Erythroblast (primary cell): ENCODE results near the gene TNNI2.
A peak's percentile ranks its signal among the peaks of the same experiment; 100 is the strongest.
"Not testable (repeated sequence)": the region's sequence is repeated elsewhere in the genome, so short reads cannot be mapped to it uniquely, and the experiment has no call there.

Experiments
- DNase-seq, 2 experiments: peaks; one replicate each; lab custom pipeline; 2025; lab: John Stamatoyannopoulos, UW
- GATA1 ChIP-seq: IDR thresholded peaks from 2 replicates; pipeline ENCODE4 v1.6.1; 2011; ENCODE audit warnings: low read depth, mild to moderate bottlenecking, control low read depth, low read length, moderate library complexity
- POLR2A ChIP-seq: IDR thresholded peaks from 2 replicates; pipeline ENCODE4 v1.6.1; 2011; ENCODE audit warnings: mild to moderate bottlenecking, low read length

The TNNI2 gene

GRCh38 chr11:1878137-1879031, 39.6 kb downstream of the TNNI2 start:
- TF ChIP-seq POLR2A (no peak), GATA1 (no peak)
- no peak for DNase-seq

DNA sequence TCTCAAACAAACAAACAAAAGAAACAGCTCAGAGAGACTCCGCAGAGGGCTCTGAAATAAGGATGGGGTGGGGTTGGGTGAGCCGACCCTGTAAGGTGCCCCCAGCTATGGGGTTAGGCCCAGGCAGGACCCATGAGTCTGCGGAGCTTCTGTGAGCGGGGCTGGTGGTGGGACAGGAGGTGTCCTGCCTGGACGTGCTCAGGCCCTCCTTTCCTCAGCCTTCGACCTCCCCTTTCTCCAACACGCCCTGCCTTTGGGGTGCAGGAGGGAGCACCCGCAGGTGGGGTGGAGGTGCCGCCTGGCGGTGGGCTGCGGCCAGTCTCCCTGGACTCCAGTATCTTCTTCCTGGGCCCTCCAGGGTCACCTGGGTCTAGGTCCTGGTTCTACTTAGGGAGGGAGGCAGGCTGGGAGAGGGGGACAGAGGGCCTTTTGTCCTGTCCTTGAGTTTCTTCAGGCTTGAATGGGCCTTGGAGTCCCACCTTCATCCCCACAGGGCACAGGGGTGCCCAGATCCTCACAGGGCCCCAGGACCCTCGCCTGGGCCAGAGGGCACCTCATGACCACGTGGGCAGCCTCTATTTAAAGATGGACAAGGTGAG, 40.7 kb downstream of the TNNI2 start:
- TF ChIP-seq GATA1: no peak
- TF ChIP-seq POLR2A: no peak
- DNase-seq: no peak

DNA sequence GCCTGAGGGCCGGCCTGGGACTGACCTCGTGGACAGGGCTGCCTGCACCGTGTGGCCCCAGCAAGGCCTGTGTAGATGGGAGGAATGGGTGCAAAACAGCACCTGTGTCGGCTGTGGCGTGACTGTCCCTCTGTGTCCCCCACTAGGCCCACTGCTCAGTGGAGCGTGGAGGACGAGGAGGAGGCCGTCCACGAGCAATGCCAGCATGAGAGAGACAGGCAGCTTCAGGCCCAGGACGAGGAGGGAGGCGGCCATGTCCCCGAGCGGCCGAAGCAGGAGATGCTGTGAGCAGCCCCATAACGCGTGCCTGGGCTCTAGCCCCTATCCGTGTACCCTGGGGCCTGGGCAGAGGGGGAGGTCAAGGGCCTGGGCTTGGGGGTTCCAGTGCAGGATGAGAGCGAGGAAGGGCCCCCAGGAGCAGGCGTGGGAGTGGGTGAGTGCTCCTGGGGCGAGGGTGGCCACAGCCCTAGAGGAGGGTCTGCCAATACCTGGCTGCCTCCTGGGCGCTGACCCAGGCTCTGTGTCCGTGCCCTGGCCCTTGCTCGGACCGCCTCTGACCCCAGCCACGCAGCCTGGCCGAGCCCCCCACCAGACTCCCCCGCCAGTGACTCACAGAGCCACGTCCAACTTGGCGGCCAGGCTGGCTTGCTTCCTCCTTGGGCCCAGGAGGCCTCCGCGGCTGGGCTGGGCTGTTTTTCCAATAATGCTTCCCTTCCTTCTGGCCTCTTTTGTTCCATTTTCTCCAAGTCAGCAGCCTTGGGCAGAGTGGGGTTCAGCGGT, 41.4 kb downstream of the TNNI2 start:
- no peak for DNase-seq
- no peak for TF ChIP-seq POLR2A

DNA sequence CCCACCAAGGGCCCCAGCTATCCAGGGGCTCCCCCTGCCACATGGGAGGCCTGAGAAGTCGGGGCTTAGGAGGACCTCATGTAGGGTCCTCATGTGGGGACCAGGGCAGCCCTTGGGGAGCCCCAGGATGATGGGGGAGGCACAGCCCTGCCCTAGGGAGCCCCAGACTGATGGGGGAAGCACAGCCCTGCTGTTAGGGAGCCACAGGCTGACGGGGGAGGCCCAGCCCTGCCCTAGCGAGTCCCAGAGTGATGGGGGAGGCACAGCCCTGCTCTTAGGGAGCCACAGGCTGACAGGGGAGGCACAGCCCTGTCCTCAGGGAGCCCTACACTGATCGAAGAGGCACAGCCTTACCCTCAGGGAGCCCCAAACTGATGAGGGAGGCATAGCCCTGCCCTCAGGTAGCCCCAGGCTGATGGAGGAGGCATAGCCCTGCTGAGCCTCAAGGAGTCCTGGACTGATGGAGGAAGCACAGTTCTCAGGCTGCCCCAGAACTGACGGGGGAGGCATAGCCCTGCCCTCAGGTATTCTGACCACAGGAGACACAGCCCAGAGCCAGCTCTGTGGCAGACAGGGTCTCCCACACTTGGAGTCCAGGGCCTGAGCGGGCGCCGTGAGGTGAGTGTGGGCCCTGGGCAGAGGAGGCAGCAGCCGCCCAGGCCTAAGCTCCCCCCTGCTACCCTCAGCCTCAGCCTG, 42.1 kb downstream of the TNNI2 start:
- no peak for TF ChIP-seq GATA1
- TF ChIP-seq POLR2A: no peak
- no peak for DNase-seq

DNA sequence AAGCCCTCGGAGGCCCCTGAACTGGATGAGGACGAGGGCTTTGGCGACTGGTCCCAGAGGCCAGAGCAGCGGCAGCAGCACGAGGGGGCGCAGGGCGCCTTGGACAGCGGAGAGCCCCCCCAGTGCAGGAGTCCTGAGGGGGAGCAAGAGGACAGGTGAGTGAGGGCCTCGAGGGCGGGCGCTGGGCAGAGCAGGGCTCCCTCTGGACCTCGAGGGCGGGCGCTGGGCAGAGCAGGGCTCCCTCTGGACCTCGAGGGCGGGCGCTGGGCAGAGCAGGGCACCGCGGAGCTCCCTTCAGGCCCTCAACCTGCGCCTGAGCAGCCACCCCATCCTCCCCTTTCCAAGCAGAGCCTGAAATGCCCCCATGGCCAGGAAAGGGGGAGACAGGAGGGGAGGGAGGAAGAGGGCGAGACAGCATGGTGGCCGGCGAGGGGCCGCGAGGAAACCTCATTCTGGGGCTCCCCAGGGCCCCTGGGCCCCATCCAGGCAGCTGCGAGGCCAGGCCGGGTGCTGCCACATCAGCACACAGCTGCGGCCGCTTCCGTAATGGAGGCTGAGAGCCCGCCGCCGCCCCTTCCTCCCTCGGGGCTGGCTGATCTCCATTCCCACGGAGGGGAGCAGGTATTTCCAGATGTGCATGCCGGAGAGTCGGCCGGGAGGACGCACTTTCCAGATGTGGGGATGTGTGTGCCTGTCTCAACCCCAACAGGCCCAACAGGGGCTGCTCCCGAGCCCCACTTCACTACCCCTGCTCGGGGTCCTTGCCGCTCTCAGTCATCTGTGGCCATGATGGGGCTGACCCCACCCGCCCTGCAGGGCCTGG, 42.9 kb downstream of the TNNI2 start:
- TF ChIP-seq POLR2A: no peak
- no peak for TF ChIP-seq GATA1
- no peak for DNase-seq

- no peak for TF ChIP-seq GATA1
- DNase-seq: peak; percentile 70 to 86
Observed at GRCh38 chr11:1882265-1883238, 43.8 kb downstream of the TNNI2 start.

- no peak for DNase-seq
- TF ChIP-seq POLR2A (no peak), GATA1 (no peak)
Observed at GRCh38 chr11:1883346-1884302, 44.8 kb downstream of the TNNI2 start.

- DNase-seq: no peak
- TF ChIP-seq GATA1 (no peak), POLR2A (no peak)
Observed at GRCh38 chr11:1884303-1884700, 45.5 kb downstream of the TNNI2 start.

DNA sequence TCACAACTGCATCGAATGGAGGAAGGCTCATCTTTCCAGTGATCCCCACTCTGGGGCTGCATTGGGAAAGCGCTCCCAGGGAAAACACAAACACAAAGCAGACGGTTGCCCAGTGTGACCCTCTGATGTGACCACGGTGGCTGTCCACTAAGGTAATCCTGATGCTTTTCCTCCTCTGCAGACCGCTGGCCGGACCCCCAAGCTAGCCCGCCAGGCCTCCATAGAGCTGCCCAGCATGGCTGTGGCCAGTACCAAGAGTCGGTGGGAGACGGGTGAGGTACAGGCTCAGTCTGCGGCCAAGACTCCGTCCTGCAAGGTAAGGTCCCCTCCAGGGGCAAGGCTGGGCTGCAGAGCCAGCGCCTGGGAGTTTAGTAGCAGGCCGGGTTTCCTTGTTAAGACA, 47.8 kb downstream of the TNNI2 start:
- not testable (repeated sequence) for DNase-seq

DNA sequence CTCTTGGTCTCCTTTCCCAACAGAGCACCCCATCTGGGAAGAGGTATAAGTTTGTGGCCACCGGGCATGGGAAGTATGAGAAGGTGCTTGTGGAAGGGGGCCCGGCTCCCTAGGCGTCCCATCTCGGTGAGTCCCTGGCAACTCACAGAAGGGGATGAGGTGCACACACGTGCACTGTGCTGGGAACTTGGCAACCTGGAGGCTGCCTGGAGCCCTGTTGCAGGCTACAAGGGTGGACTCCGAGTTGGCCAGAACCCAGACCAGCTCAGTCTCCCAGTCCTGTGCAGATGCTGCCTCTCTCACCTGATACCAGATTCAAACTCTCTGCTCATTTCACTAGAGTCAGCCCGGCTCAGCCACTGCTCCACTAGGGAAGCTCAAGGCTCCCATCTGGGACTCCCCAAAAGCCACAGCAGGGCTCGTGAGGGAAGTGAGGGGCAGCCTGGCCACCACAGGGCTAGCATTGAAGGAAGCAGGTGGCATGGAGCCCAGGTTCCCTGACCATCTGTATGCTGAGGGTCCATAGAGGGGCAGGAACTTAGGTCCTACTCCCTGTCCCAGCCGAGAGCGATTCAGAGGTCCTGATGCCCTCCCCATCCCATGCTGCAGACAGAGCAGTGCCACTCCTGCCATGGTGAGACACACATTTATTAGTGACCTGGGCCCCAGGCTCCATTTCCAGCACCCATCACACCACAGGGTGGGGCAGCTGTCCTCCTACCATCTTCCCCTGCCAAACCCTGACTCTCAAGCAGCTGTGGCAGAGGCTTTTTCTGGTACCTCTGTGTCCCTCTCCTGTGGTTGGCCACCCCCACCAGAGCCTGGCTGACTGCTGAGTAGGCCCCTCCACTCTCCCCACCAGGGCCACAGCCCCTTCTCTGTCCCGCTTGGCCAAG, 48.9 kb downstream of the TNNI2 start:
- DNase-seq: no peak
- TF ChIP-seq GATA1 (no peak), POLR2A (no peak)
